H1 (cell line): ENCODE measurements around the gene PCF11. TPM values are rescaled to one million over a fixed set of nuclear protein-coding genes. Genes with fewer than 3 reads are reported as not detected.

Experiments
- CTCF ChIA-PET: fragments of 300-600 bp; sonication (Branson Sonifier 250); formaldehyde crosslinking; loops from one replicate; lab custom pipeline; 2021; ENCODE audit not compliant: partially characterized antibody; lab: Charles Lee
- POLR2A ChIA-PET: fragments of 300-600 bp; sonication (Branson Sonifier 250); formaldehyde crosslinking; loops from one replicate; lab custom pipeline; 2021; ENCODE audit warnings: inconsistent platforms; ENCODE audit not compliant: partially characterized antibody; lab: Charles Lee
- DNase-seq, 2 experiments: peaks; one replicate each; pipeline versions ENCODE4 v3.0.0 to v3.0.0-alpha.2; 2010 to 2022; ENCODE audit warnings: low spot score in 2 of 2, low read depth in 1 of 2, mixed read lengths in 1 of 2
- FAIRE-seq: peaks from 2 replicates; lab custom pipeline; 2011; peaks lifted over from hg19 to GRCh38; lab: Jason Lieb, UNC
- H2AFZ ChIP-seq: 2 replicates; pipeline ENCODE4 v1.8.1; 2012; ENCODE audit warnings: low read length, inconsistent platforms
- H2AK5ac ChIP-seq: 2 replicates; pipeline ENCODE4 v1.6.1; 2013; ENCODE audit warnings: low read depth, low read length
- H2BK120ac ChIP-seq: replicated peaks from 2 replicates; pipeline ENCODE3; 2013; ENCODE audit warnings: low read depth, low read length, inconsistent platforms
- H2BK12ac ChIP-seq: 2 replicates; pipeline ENCODE4 v1.6.1; 2013; ENCODE audit warnings: low read depth, low read length
- H2BK15ac ChIP-seq: 2 replicates; pipeline ENCODE4 v1.6.1; 2013; ENCODE audit warnings: low read length
- H2BK20ac ChIP-seq: 2 replicates; pipeline ENCODE4 v1.6.1; 2013; ENCODE audit warnings: low read length
- H2BK5ac ChIP-seq: 2 replicates; pipeline ENCODE4 v1.6.1; 2013; ENCODE audit warnings: low read depth, low read length
- H3K14ac ChIP-seq: 2 replicates; pipeline ENCODE4 v1.6.1; 2013; ENCODE audit warnings: inconsistent platforms; ENCODE audit not compliant: insufficient read length
- H3K18ac ChIP-seq: 2 replicates; pipeline ENCODE4 v1.6.1; 2013; ENCODE audit warnings: low read length; ENCODE audit errors: extremely low read depth
- H3K23ac ChIP-seq: 2 replicates; pipeline ENCODE4 v1.6.1; 2013; ENCODE audit warnings: inconsistent platforms; ENCODE audit not compliant: insufficient read length
- H3K23me2 ChIP-seq: 2 replicates; pipeline ENCODE4 v1.6.1; 2013; ENCODE audit warnings: low read depth, low read length
- H3K27ac ChIP-seq: 2 replicates; pipeline ENCODE4 v1.6.1; 2011; ENCODE audit warnings: low read depth, low read length, inconsistent platforms
- H3K27me3 ChIP-seq, 4 experiments: replicated peaks in 1 of 4; 1 replicate in 1 of 4; 2 replicates in 3 of 4; pipeline versions ENCODE4 v1.6.1 to v1.8.1; 2011 to 2013; ENCODE audit warnings: low read length in 3 of 4, mild to moderate bottlenecking in 3 of 4, inconsistent platforms in 2 of 4, mixed read lengths in 2 of 4, moderate library complexity in 1 of 4; ENCODE audit not compliant: control insufficient read depth in 3 of 4, insufficient read depth in 3 of 4; ENCODE audit errors: extremely low read depth in 1 of 4
- H3K36me3 ChIP-seq, 4 experiments: 2 replicates each; pipeline versions ENCODE4 v1.6.1 to v1.8.1; 2011 to 2013; ENCODE audit warnings: mild to moderate bottlenecking in 4 of 4, low read length in 3 of 4, moderate library complexity in 2 of 4, control low read depth in 1 of 4, inconsistent platforms in 1 of 4; ENCODE audit not compliant: insufficient read depth in 4 of 4, control insufficient read depth in 2 of 4
- H3K4ac ChIP-seq: replicated peaks from 2 replicates; pipeline ENCODE3; 2013; ENCODE audit warnings: low read length, low read depth, mixed read lengths, inconsistent platforms; ENCODE audit not compliant: insufficient read length
- H3K4me1 ChIP-seq, 4 experiments: replicated peaks in 1 of 4; 1 replicate in 1 of 4; 2 replicates in 3 of 4; pipeline versions ENCODE4 v1.6.1 to v1.8.1; 2011 to 2013; ENCODE audit warnings: low read length in 3 of 4, inconsistent platforms in 2 of 4, mixed read lengths in 1 of 4; ENCODE audit not compliant: insufficient read depth in 4 of 4, control insufficient read depth in 3 of 4
- H3K4me2 ChIP-seq, 2 experiments: 2 replicates each; pipeline versions ENCODE4 v1.6.1 to v1.8.1; 2011 to 2013; ENCODE audit warnings: low read depth in 2 of 2, low read length in 2 of 2, control low read depth in 1 of 2, inconsistent platforms in 1 of 2, mild to moderate bottlenecking in 1 of 2; ENCODE audit not compliant: insufficient read depth in 1 of 2
- H3K4me3 ChIP-seq, 4 experiments: fragments of 200-600, 300-600 bp in 1 of 4; sonication (generic), shearing (Covaris generic), sonication (Bioruptor Twin) in 1 of 4; 2 replicates each; pipeline versions ENCODE4 v1.5.1 to v1.8.1; 2011 to 2016; ENCODE audit warnings: low read length in 4 of 4, low read depth in 3 of 4, control low read depth in 2 of 4, inconsistent platforms in 2 of 4, mild to moderate bottlenecking in 2 of 4, mixed read lengths in 1 of 4, moderate library complexity in 1 of 4; ENCODE audit not compliant: insufficient read depth in 2 of 4; ENCODE audit errors: extremely low read depth in 1 of 4
- H3K56ac ChIP-seq: replicated peaks from 2 replicates; pipeline ENCODE3; 2013; ENCODE audit warnings: low read depth, mild to moderate bottlenecking, mixed read lengths, low read length, inconsistent platforms; ENCODE audit not compliant: insufficient read length
- H3K79me1 ChIP-seq: 2 replicates; pipeline ENCODE4 v1.6.1; 2013; ENCODE audit warnings: low read depth, low read length, control low read depth
- H3K79me2 ChIP-seq, 2 experiments: 2 replicates each; pipeline versions ENCODE4 v1.6.1 to v1.8.1; 2012 to 2013; ENCODE audit warnings: low read length in 2 of 2, mild to moderate bottlenecking in 2 of 2, inconsistent platforms in 1 of 2; ENCODE audit not compliant: insufficient read depth in 2 of 2, control insufficient read depth in 1 of 2
- H3K9ac ChIP-seq, 4 experiments: replicated peaks in 1 of 4; 1 replicate in 1 of 4; 2 replicates in 3 of 4; pipeline versions ENCODE4 v1.6.1 to v1.8.1; 2011 to 2013; ENCODE audit warnings: low read depth in 3 of 4, low read length in 3 of 4, control low read depth in 2 of 4, mild to moderate bottlenecking in 2 of 4, moderate library complexity in 2 of 4, inconsistent platforms in 1 of 4; ENCODE audit errors: extremely low read depth in 1 of 4
- H3K9me3 ChIP-seq, 2 experiments: 2 replicates each; pipeline versions ENCODE4 v1.6.1 to v1.8.1; 2012 to 2013; ENCODE audit warnings: mild to moderate bottlenecking in 2 of 2, moderate library complexity in 2 of 2, control low read depth in 1 of 2, inconsistent platforms in 1 of 2, low read depth in 1 of 2, low read length in 1 of 2, mixed read lengths in 1 of 2; ENCODE audit not compliant: insufficient read depth in 2 of 2
- H4K20me1 ChIP-seq, 2 experiments: replicated peaks in 1 of 2; 2 replicates each; pipeline versions ENCODE3 to v1.8.1; 2011 to 2013; ENCODE audit warnings: inconsistent platforms in 2 of 2, low read length in 2 of 2, mild to moderate bottlenecking in 1 of 2; ENCODE audit not compliant: insufficient read depth in 2 of 2, control insufficient read depth in 1 of 2
- H4K5ac ChIP-seq: 2 replicates; pipeline ENCODE4 v1.6.1; 2013; ENCODE audit warnings: low read length, low read depth, mixed read lengths, inconsistent platforms; ENCODE audit not compliant: insufficient read length
- H4K8ac ChIP-seq: 2 replicates; pipeline ENCODE4 v1.8.0; 2013; ENCODE audit warnings: mild to moderate bottlenecking, moderate library complexity, low read length, inconsistent platforms; ENCODE audit not compliant: insufficient read depth; ENCODE audit errors: extremely low read depth
- H4K91ac ChIP-seq: replicated peaks from 2 replicates; pipeline ENCODE3; 2013; ENCODE audit warnings: low read length, mixed read lengths, inconsistent platforms; ENCODE audit not compliant: insufficient read length
- GTF2F1 ChIP-seq: IDR thresholded peaks from 2 replicates; pipeline ENCODE4 v1.6.1; 2012; ENCODE audit warnings: low read depth, low read length, improper control_type of control experiment, borderline replicate concordance
- RXRA ChIP-seq: IDR thresholded peaks from 2 replicates; pipeline ENCODE4 v1.6.1; 2011; ENCODE audit warnings: low read depth, mild to moderate bottlenecking, low read length, moderate library complexity; ENCODE audit not compliant: insufficient read depth
- SIRT6 ChIP-seq: IDR thresholded peaks from one replicate; pipeline ENCODE4 v1.7.1; 2012; ENCODE audit warnings: low read length, inconsistent platforms
- TCF12 ChIP-seq: IDR thresholded peaks from 2 replicates; pipeline ENCODE4 v1.6.1; 2011; ENCODE audit warnings: low read depth, mild to moderate bottlenecking, low read length
- WGBS, 2 experiments: shearing (Covaris generic) in 1 of 2; methylation state at CpG; one replicate each; pipeline versions ENCODE4 v1.1.6 to v1.1.7; 2013 to 2015; ENCODE audit warnings: low lambda C conversion rate in 2 of 2, mixed read lengths in 2 of 2, inconsistent platforms in 1 of 2, low coverage in 1 of 2, missing lambda C conversion rate in 1 of 2; ENCODE audit not compliant: insufficient replicate concordance in 2 of 2, insufficient coverage in 1 of 2, insufficient read length in 1 of 2; ENCODE audit errors: extremely low coverage in 1 of 2, missing lambda C conversion rate in 1 of 2; 5-methylcytosine and 5-hydroxymethylcytosine counted together
- polyA plus RNA-seq, 7 experiments: library from polyadenylated mRNA; depleted of rRNA in 3 of 7; stranded (reverse) in 5 of 7; unstranded in 2 of 7; fragments of >200 nt in 5 of 7; fragments of 200-250 nt in 2 of 7; gene quantifications; 1 replicate in 5 of 7; 2 replicates in 1 of 7; 4 replicates in 1 of 7; pipeline versions ENCODE4 v1.2.1 to v1.2.3, GENCODE V29; 2011 to 2013; ENCODE audit warnings: missing spikeins in 2 of 7, mixed read lengths in 2 of 7
- total RNA-seq: library from RNA; stranded (reverse); fragmentation: NEBNext Ultra II Directional; extraction: Animal tissue kit (Norgen Biotek cat#: 25700); gene quantifications from 2 replicates; pipeline ENCODE4 v1.2.1, GENCODE V29; 2021

The PCF11 gene
- total and polyA plus RNA-seq, 2 of the 8 experiments (the other 6 are each of a cell fraction or from before 2014, with no cell fraction given) = 25.1 to 47.7 TPM

- Histone ChIP-seq H3K4me2 (peak within 1 kb of the TSS; percentile 97), H3K36me3 (peaks cover 4 to 32% (median 12%) of the 10 kb centered on the region in 4 experiments; a peak in 7 of 8 replicates), H3K4ac (no peak within 1 kb of the TSS), H4K8ac (peak within 1 kb of the TSS; percentile 96), H3K9me3 (no peaks in the 10 kb centered on the region), H4K5ac (peak within 1 kb of the TSS; percentile 89), H2BK120ac (no peak within 1 kb of the TSS), H2AFZ (peak within 1 kb of the TSS; percentile 93), H3K79me2 (peaks cover 5 to 16% of the 10 kb centered on the region in 2 experiments), H3K27me3 (peaks cover 0 to 2% (median 0%) of the 10 kb centered on the region in 4 experiments; a peak in 2 of 7 replicates), H3K23ac (no peak within 1 kb of the TSS), H3K9ac (peak within 1 kb of the TSS; percentile 73 to 87 (median 86)), H4K20me1 (no peaks in the 10 kb centered on the region), H3K14ac (no peak within 1 kb of the TSS), H3K4me1 (peaks cover 0 to 2% (median 0%) of the 10 kb centered on the region in 4 experiments; a peak in 1 of 7 replicates), H3K56ac (no peak within 1 kb of the TSS), H2BK15ac (no peak within 1 kb of the TSS), H4K91ac (peak within 1 kb of the TSS; percentile 62), H3K23me2 (peaks cover 10% of the 10 kb centered on the region), H3K18ac (peak within 1 kb of the TSS; percentile 93; the same call in 1 of the 2 replicates), H3K4me3 (peak within 1 kb of the TSS; percentile 65 to 99 (median 95)), H3K79me1 (0 out of 2 replicates have a peak, but pooled peaks cover 4% of the 10 kb centered on the region), H2AK5ac (no peak within 1 kb of the TSS), H3K27ac (peak within 1 kb of the TSS; percentile 74), H2BK12ac (no peak within 1 kb of the TSS), H2BK5ac (peak within 1 kb of the TSS; percentile 74), H2BK20ac (no peak within 1 kb of the TSS)
- 1% methylated on average over 62 of the region's 67 CpGs; no CpG with 5 or more reads in 1 of the 2 experiments for WGBS, 2 experiments
- CTCF ChIA-PET = no interaction called here
- FAIRE-seq (peak; percentile 90), DNase-seq (peak; percentile 66 to 87)
- POLR2A ChIA-PET = interaction anchor here (1.0 to 3.6 kb wide), 3 partner anchors 9 to 88 kb away, joined by 3 to 17 read pairs (median 5); partner anchors contain the start of gene PCF11
- TF ChIP-seq RXRA = no peak
- TF ChIP-seq SIRT6 = no peak
- TF ChIP-seq GTF2F1 = no peak
- no peak for TF ChIP-seq TCF12
Observed at GRCh38 chr11:83193315-83194280, 36.7 kb downstream of the PCF11 start, which contains the start of gene ANKRD42. TSS of gene ANKRD42 (plus strand) at chr11:83193712. CDS start at chr11:83194671, 959 bp downstream.
